ENCODE results near the gene MYO5A.

The MYO5A gene

GRCh38 chr15:52406601-52407000, 122.1 kb downstream of the MYO5A start:
- DNase-seq = no peak
- no peaks in the 10 kb centered on the region for H3K27me3 ChIP-seq (replicated peaks in 2 of 5; ENCODE audit: control insufficient read depth in 4 of 5, insufficient read depth in 5 of 5, low read length in 4 of 5)
- ChIA-PET POLR2A (no interaction called here), CTCF (interaction anchor here (2.9 kb wide), 1 partner anchor 11 kb away, joined by 14 read pairs; no protein-coding TSS in a partner anchor)
- no peak overlapping the region for H3K27ac ChIP-seq (ENCODE audit: insufficient read depth in 1 of 2, low read depth in 1 of 2, low read length in 2 of 2, poor library complexity in 1 of 2, severe bottlenecking in 2 of 2)
- H3K4me3 ChIP-seq (ENCODE audit: control insufficient read depth in 1 of 7, extremely low read depth in 1 of 7, insufficient read depth in 4 of 7, low read depth in 2 of 7, low read length in 6 of 7) = no peak overlapping the region
- no peaks in the 10 kb centered on the region for H3K9me3 ChIP-seq (ENCODE audit: control extremely low read depth in 1 of 5, control insufficient read depth in 4 of 5, insufficient read depth in 2 of 5, low read depth in 1 of 5, low read length in 4 of 5)
- H3K4me1 ChIP-seq (ENCODE audit: control extremely low read depth in 1 of 4, control insufficient read depth in 4 of 4, insufficient read depth in 4 of 4, low read length in 3 of 4) = no peaks in the 10 kb centered on the region
- WGBS (ENCODE audit: insufficient coverage) = no CpG with 5 or more reads among the region's 2 CpGs
- H3K36me3 ChIP-seq (ENCODE audit: control insufficient read depth in 4 of 4, insufficient read depth in 4 of 4, low read length in 3 of 4) = peaks cover 3 to 12% (median 7%) of the 10 kb centered on the region in 4 experiments

- H3K9me3 ChIP-seq (ENCODE audit: control extremely low read depth in 1 of 5, control insufficient read depth in 4 of 5, insufficient read depth in 2 of 5, low read depth in 1 of 5, low read length in 4 of 5) = no peaks in the 10 kb centered on the region
- no peak overlapping the region for H3K4me3 ChIP-seq (ENCODE audit: control insufficient read depth in 1 of 7, extremely low read depth in 1 of 7, insufficient read depth in 4 of 7, low read depth in 2 of 7, low read length in 6 of 7)
- ChIA-PET POLR2A (no interaction called here), CTCF (interaction anchor here (0.9 to 2.9 kb wide), 4 partner anchors 10 to 36 kb away, joined by 3 to 14 read pairs (median 3); no protein-coding TSS in a partner anchor)
- H3K36me3 ChIP-seq (ENCODE audit: control insufficient read depth in 4 of 4, insufficient read depth in 4 of 4, low read length in 3 of 4) = peaks cover 3 to 12% (median 7%) of the 10 kb centered on the region in 4 experiments
- DNase-seq = no peak
- no peaks in the 10 kb centered on the region for H3K4me1 ChIP-seq (ENCODE audit: control extremely low read depth in 1 of 4, control insufficient read depth in 4 of 4, insufficient read depth in 4 of 4, low read length in 3 of 4)
- no peaks in the 10 kb centered on the region for H3K27me3 ChIP-seq (replicated peaks in 2 of 5; ENCODE audit: control insufficient read depth in 4 of 5, insufficient read depth in 5 of 5, low read length in 4 of 5)
- no CpG with 5 or more reads among the region's 3 CpGs for WGBS (ENCODE audit: insufficient coverage)
- no peak overlapping the region for H3K27ac ChIP-seq (ENCODE audit: insufficient read depth in 1 of 2, low read depth in 1 of 2, low read length in 2 of 2, poor library complexity in 1 of 2, severe bottlenecking in 2 of 2)
These were observed 122.8 kb downstream of the MYO5A start for GRCh38 chr15:52405856-52406255.

- 100% methylated on average over 4 of the region's 5 CpGs for WGBS (ENCODE audit: insufficient coverage)
- no peaks in the 10 kb centered on the region for H3K4me1 ChIP-seq (ENCODE audit: control extremely low read depth in 1 of 4, control insufficient read depth in 4 of 4, insufficient read depth in 4 of 4, low read length in 3 of 4)
- no peaks in the 10 kb centered on the region for H3K27me3 ChIP-seq (replicated peaks in 2 of 5; ENCODE audit: control insufficient read depth in 4 of 5, insufficient read depth in 5 of 5, low read length in 4 of 5)
- CTCF ChIA-PET = interaction anchor here (1.3 to 4.7 kb wide), 2 partner anchors 9 to 169 kb away, joined by 4 to 14 read pairs; no protein-coding TSS in a partner anchor
- POLR2A ChIA-PET = interaction anchor here (0.5 kb wide), 1 partner anchor 429 kb away, joined by 6 read pairs; no protein-coding TSS in a partner anchor
- no peak for DNase-seq
- H3K36me3 ChIP-seq (ENCODE audit: control insufficient read depth in 4 of 4, insufficient read depth in 4 of 4, low read length in 3 of 4) = peaks cover 2 to 9% (median 6%) of the 10 kb centered on the region in 4 experiments
- H3K4me3 ChIP-seq (ENCODE audit: control insufficient read depth in 1 of 7, extremely low read depth in 1 of 7, insufficient read depth in 4 of 7, low read depth in 2 of 7, low read length in 6 of 7) = no peak overlapping the region
- H3K9me3 ChIP-seq (ENCODE audit: control extremely low read depth in 1 of 5, control insufficient read depth in 4 of 5, insufficient read depth in 2 of 5, low read depth in 1 of 5, low read length in 4 of 5) = no peaks in the 10 kb centered on the region
- H3K27ac ChIP-seq (ENCODE audit: insufficient read depth in 1 of 2, low read depth in 1 of 2, low read length in 2 of 2, poor library complexity in 1 of 2, severe bottlenecking in 2 of 2) = no peak overlapping the region
These were observed 131.6 kb downstream of the MYO5A start for GRCh38 chr15:52397118-52397517.

- ChIA-PET CTCF (interaction anchor here (1.2 to 4.7 kb wide), 2 partner anchors 12 to 18 kb away, joined by 3 to 14 read pairs; no protein-coding TSS in a partner anchor), POLR2A (no interaction called here)
- H3K27ac ChIP-seq (ENCODE audit: insufficient read depth in 1 of 2, low read depth in 1 of 2, low read length in 2 of 2, poor library complexity in 1 of 2, severe bottlenecking in 2 of 2) = no peak overlapping the region
- no peaks in the 10 kb centered on the region for H3K27me3 ChIP-seq (replicated peaks in 2 of 5; ENCODE audit: control insufficient read depth in 4 of 5, insufficient read depth in 5 of 5, low read length in 4 of 5)
- DNase-seq = no peak
- no peaks in the 10 kb centered on the region for H3K4me1 ChIP-seq (ENCODE audit: control extremely low read depth in 1 of 4, control insufficient read depth in 4 of 4, insufficient read depth in 4 of 4, low read length in 3 of 4)
- WGBS (ENCODE audit: insufficient coverage) = 89% methylated on average over 2 of the region's 3 CpGs
- H3K36me3 ChIP-seq (ENCODE audit: control insufficient read depth in 4 of 4, insufficient read depth in 4 of 4, low read length in 3 of 4) = peaks cover 2 to 14% (median 8%) of the 10 kb centered on the region in 4 experiments
- H3K4me3 ChIP-seq (ENCODE audit: control insufficient read depth in 1 of 7, extremely low read depth in 1 of 7, insufficient read depth in 4 of 7, low read depth in 2 of 7, low read length in 6 of 7) = no peak overlapping the region
- H3K9me3 ChIP-seq (ENCODE audit: control extremely low read depth in 1 of 5, control insufficient read depth in 4 of 5, insufficient read depth in 2 of 5, low read depth in 1 of 5, low read length in 4 of 5) = no peaks in the 10 kb centered on the region
These were observed 134.6 kb downstream of the MYO5A start for GRCh38 chr15:52394118-52394517.

- ChIA-PET POLR2A (no interaction called here), CTCF (no interaction called here)
- 94% methylated on average over 3 of the region's 6 CpGs for WGBS (ENCODE audit: insufficient coverage)
- Histone ChIP-seq H3K4me3 (ENCODE audit: control insufficient read depth in 1 of 7, extremely low read depth in 1 of 7, insufficient read depth in 4 of 7, low read depth in 2 of 7, low read length in 6 of 7) (no peak overlapping the region), H3K27me3 (replicated peaks in 2 of 5; ENCODE audit: control insufficient read depth in 4 of 5, insufficient read depth in 5 of 5, low read length in 4 of 5) (no peaks in the 10 kb centered on the region), H3K36me3 (ENCODE audit: control insufficient read depth in 4 of 4, insufficient read depth in 4 of 4, low read length in 3 of 4) (peaks cover 0 to 15% (median 8%) of the 10 kb centered on the region in 4 experiments), H3K27ac (ENCODE audit: insufficient read depth in 1 of 2, low read depth in 1 of 2, low read length in 2 of 2, poor library complexity in 1 of 2, severe bottlenecking in 2 of 2) (no peak overlapping the region), H3K4me1 (ENCODE audit: control extremely low read depth in 1 of 4, control insufficient read depth in 4 of 4, insufficient read depth in 4 of 4, low read length in 3 of 4) (no peaks in the 10 kb centered on the region), H3K9me3 (ENCODE audit: control extremely low read depth in 1 of 5, control insufficient read depth in 4 of 5, insufficient read depth in 2 of 5, low read depth in 1 of 5, low read length in 4 of 5) (no peaks in the 10 kb centered on the region)
- no peak for DNase-seq
These were observed 136.5 kb downstream of the MYO5A start for GRCh38 chr15:52392008-52392687.

GRCh38 chr15:52391069-52391468, 137.6 kb downstream of the MYO5A start:
- no peak overlapping the region for H3K4me3 ChIP-seq (ENCODE audit: control insufficient read depth in 1 of 7, extremely low read depth in 1 of 7, insufficient read depth in 4 of 7, low read depth in 2 of 7, low read length in 6 of 7)
- CTCF ChIA-PET = no interaction called here
- 100% methylated on average over 1 of the region's 4 CpGs for WGBS (ENCODE audit: insufficient coverage)
- H3K27ac ChIP-seq (ENCODE audit: insufficient read depth in 1 of 2, low read depth in 1 of 2, low read length in 2 of 2, poor library complexity in 1 of 2, severe bottlenecking in 2 of 2) = no peak overlapping the region
- no peak for DNase-seq
- H3K4me1 ChIP-seq (ENCODE audit: control extremely low read depth in 1 of 4, control insufficient read depth in 4 of 4, insufficient read depth in 4 of 4, low read length in 3 of 4) = no peaks in the 10 kb centered on the region
- POLR2A ChIA-PET = no interaction called here
- H3K36me3 ChIP-seq (ENCODE audit: control insufficient read depth in 4 of 4, insufficient read depth in 4 of 4, low read length in 3 of 4) = peaks cover 0 to 13% (median 7%) of the 10 kb centered on the region in 4 experiments
- no peaks in the 10 kb centered on the region for H3K9me3 ChIP-seq (ENCODE audit: control extremely low read depth in 1 of 5, control insufficient read depth in 4 of 5, insufficient read depth in 2 of 5, low read depth in 1 of 5, low read length in 4 of 5)
- no peaks in the 10 kb centered on the region for H3K27me3 ChIP-seq (replicated peaks in 2 of 5; ENCODE audit: control insufficient read depth in 4 of 5, insufficient read depth in 5 of 5, low read length in 4 of 5)

- peaks cover 9 to 36% (median 15%) of the 10 kb centered on the region in 4 experiments for H3K36me3 ChIP-seq (ENCODE audit: control insufficient read depth in 4 of 4, insufficient read depth in 4 of 4, low read length in 3 of 4)
- H3K4me1 ChIP-seq (ENCODE audit: control extremely low read depth in 1 of 4, control insufficient read depth in 4 of 4, insufficient read depth in 4 of 4, low read length in 3 of 4) = peaks cover 0 to 2% (median 0%) of the 10 kb centered on the region in 4 experiments
- ChIA-PET POLR2A (no interaction called here), CTCF (no interaction called here)
- no peak for DNase-seq
- H3K9me3 ChIP-seq (ENCODE audit: control extremely low read depth in 1 of 5, control insufficient read depth in 4 of 5, insufficient read depth in 2 of 5, low read depth in 1 of 5, low read length in 4 of 5) = no peaks in the 10 kb centered on the region
- no peaks in the 10 kb centered on the region for H3K27me3 ChIP-seq (replicated peaks in 2 of 5; ENCODE audit: control insufficient read depth in 4 of 5, insufficient read depth in 5 of 5, low read length in 4 of 5)
- no peak overlapping the region for H3K27ac ChIP-seq (ENCODE audit: insufficient read depth in 1 of 2, low read depth in 1 of 2, low read length in 2 of 2, poor library complexity in 1 of 2, severe bottlenecking in 2 of 2)
- no peak overlapping the region for H3K4me3 ChIP-seq (ENCODE audit: control insufficient read depth in 1 of 7, extremely low read depth in 1 of 7, insufficient read depth in 4 of 7, low read depth in 2 of 7, low read length in 6 of 7)
These were observed 143.0 kb downstream of the MYO5A start for GRCh38 chr15:52385670-52386069.
